ENCODE results near the gene NEK11. TPM values are rescaled to one million over a fixed set of nuclear protein-coding genes. Genes with fewer than 3 reads are reported as not detected.

Gene NEK11
- total RNA-seq, 1 donor, result 15.3 TPM

- no peak overlapping the region for H3K4me3 ChIP-seq (ENCODE audit: low read depth, low read length)
- TF ChIP-seq, protein P1, sequence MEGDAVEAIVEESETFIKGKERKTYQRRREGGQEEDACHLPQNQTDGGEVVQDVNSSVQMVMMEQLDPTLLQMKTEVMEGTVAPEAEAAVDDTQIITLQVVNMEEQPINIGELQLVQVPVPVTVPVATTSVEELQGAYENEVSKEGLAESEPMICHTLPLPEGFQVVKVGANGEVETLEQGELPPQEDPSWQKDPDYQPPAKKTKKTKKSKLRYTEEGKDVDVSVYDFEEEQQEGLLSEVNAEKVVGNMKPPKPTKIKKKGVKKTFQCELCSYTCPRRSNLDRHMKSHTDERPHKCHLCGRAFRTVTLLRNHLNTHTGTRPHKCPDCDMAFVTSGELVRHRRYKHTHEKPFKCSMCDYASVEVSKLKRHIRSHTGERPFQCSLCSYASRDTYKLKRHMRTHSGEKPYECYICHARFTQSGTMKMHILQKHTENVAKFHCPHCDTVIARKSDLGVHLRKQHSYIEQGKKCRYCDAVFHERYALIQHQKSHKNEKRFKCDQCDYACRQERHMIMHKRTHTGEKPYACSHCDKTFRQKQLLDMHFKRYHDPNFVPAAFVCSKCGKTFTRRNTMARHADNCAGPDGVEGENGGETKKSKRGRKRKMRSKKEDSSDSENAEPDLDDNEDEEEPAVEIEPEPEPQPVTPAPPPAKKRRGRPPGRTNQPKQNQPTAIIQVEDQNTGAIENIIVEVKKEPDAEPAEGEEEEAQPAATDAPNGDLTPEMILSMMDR (IDR thresholded peaks at IDR 0.05; ENCODE audit: insufficient read depth, low read length), result no peak
- DNase-seq (ENCODE audit: low read depth), result no peak
Measured at GRCh38 chr3:131315162-131315561, 288.5 kb downstream of the NEK11 start.

GRCh38 chr3:131317667-131318066 lies 291.0 kb downstream of the NEK11 start:
- TF ChIP-seq, protein P1 (IDR thresholded peaks at IDR 0.05; ENCODE audit: insufficient read depth, low read length), result no peak
- no peak for DNase-seq (ENCODE audit: low read depth)
- H3K4me3 ChIP-seq (ENCODE audit: low read depth, low read length), result no peak overlapping the region

- H3K4me3 ChIP-seq (ENCODE audit: low read depth, low read length), result no peak overlapping the region
- TF ChIP-seq, protein P1 (IDR thresholded peaks at IDR 0.05; ENCODE audit: insufficient read depth, low read length), result no peak
- DNase-seq (ENCODE audit: low read depth), result no peak
Measured at GRCh38 chr3:131323014-131323413, 296.3 kb downstream of the NEK11 start.

GRCh38 chr3:131323792-131324191 lies 297.1 kb downstream of the NEK11 start:
- TF ChIP-seq, protein P1 (IDR thresholded peaks at IDR 0.05; ENCODE audit: insufficient read depth, low read length), result no peak
- H3K4me3 ChIP-seq (ENCODE audit: low read depth, low read length), result no peak overlapping the region
- DNase-seq (ENCODE audit: low read depth), result no peak

- no peak overlapping the region for H3K4me3 ChIP-seq (ENCODE audit: low read depth, low read length)
- TF ChIP-seq, protein P1 (IDR thresholded peaks at IDR 0.05; ENCODE audit: insufficient read depth, low read length), result no peak
- no peak for DNase-seq (ENCODE audit: low read depth)
Measured at GRCh38 chr3:131324923-131325322, 298.2 kb downstream of the NEK11 start.

GRCh38 chr3:131326307-131326706 lies 299.6 kb downstream of the NEK11 start:
- TF ChIP-seq, protein P1 (IDR thresholded peaks at IDR 0.05; ENCODE audit: insufficient read depth, low read length), result no peak
- no peak overlapping the region for H3K4me3 ChIP-seq (ENCODE audit: low read depth, low read length)
- DNase-seq (ENCODE audit: low read depth), result peak; percentile 9

DNA sequence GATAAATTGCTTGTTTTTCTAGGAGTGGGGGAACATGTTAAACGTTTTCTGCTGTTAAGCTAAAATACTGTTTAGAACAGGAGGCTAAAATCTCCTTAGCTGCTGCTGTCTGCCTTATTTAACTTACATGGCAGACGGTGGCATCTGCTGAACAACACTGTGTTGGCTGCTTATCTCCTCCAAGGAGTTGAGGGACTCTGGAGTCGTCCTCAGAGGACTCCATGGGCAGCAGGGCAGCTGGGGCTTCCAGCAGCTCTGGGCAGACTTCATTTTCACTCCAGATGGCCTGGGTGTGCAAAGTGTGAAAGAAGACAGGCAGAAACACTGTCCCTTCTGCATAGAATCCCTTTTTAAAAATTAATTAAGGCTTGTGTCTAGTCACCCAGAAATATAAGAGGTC lies 302.0 kb downstream of the NEK11 start:
- no peak overlapping the region for H3K4me3 ChIP-seq (ENCODE audit: low read depth, low read length)
- TF ChIP-seq, protein P1 (IDR thresholded peaks at IDR 0.05; ENCODE audit: insufficient read depth, low read length), result no peak
- DNase-seq (ENCODE audit: low read depth), result no peak
